Neural cell (in vitro differentiated cells): ENCODE data around the gene CA11.

ENCODE experiments used
- EP300 ChIP-seq: fragments of 450-650 bp; conservative IDR thresholded peaks from 2 replicates; pipeline ENCODE4 v1.6.1; 2014; ENCODE audit warnings: antibody characterized with exemption, mild to moderate bottlenecking, moderate library complexity; ENCODE audit not compliant: poor library complexity, severe bottlenecking
- EZH2 ChIP-seq: fragments of 200-600, 300-800 bp; shearing (Covaris generic), sonication (generic); IDR thresholded peaks from 2 replicates; pipeline ENCODE4 v1.6.1; 2014; ENCODE audit warnings: antibody characterized with exemption, low read length, borderline replicate concordance, mild to moderate bottlenecking; ENCODE audit not compliant: insufficient read depth, poor library complexity, severe bottlenecking
- POLR2AphosphoS5 ChIP-seq: IDR thresholded peaks from 2 replicates; pipeline ENCODE4 v1.6.1; 2012
- RAD21 ChIP-seq: fragments of 450-650 bp; conservative IDR thresholded peaks from 2 replicates; pipeline ENCODE4 v1.6.1; 2014; ENCODE audit warnings: antibody characterized with exemption, mild to moderate bottlenecking, moderate library complexity
- TAF1 ChIP-seq: IDR thresholded peaks from 2 replicates; pipeline ENCODE4 v1.6.1; 2012; ENCODE audit warnings: low read depth
- TF ChIP-seq, protein P1 (sequence below): fragments of 450-650 bp; IDR thresholded peaks from 2 replicates; pipeline ENCODE4 v1.5.1; 2014; ENCODE audit warnings: antibody characterized with exemption, mild to moderate bottlenecking, moderate library complexity; ENCODE audit not compliant: poor library complexity, severe bottlenecking

DNA sequence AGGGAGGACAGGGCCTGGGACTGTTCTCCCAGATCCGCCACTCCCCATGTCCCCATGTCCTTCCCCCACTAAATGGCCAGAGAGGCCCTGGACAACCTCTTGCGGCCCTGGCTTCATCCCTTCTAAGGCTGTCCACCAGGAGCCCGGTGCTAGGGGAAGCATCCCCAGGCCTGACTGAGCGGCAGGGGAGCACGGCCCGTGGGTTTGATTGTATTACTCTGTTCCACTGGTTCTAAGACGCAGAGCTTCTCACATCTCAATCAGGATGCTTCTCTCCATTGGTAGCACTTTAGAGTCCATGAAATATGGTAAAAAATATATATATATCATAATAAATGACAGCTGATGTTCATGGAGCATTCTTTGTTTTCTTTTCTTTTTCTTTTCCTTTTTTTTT, 38.6 kb downstream of the CA11 start:
- TF ChIP-seq, protein P1, sequence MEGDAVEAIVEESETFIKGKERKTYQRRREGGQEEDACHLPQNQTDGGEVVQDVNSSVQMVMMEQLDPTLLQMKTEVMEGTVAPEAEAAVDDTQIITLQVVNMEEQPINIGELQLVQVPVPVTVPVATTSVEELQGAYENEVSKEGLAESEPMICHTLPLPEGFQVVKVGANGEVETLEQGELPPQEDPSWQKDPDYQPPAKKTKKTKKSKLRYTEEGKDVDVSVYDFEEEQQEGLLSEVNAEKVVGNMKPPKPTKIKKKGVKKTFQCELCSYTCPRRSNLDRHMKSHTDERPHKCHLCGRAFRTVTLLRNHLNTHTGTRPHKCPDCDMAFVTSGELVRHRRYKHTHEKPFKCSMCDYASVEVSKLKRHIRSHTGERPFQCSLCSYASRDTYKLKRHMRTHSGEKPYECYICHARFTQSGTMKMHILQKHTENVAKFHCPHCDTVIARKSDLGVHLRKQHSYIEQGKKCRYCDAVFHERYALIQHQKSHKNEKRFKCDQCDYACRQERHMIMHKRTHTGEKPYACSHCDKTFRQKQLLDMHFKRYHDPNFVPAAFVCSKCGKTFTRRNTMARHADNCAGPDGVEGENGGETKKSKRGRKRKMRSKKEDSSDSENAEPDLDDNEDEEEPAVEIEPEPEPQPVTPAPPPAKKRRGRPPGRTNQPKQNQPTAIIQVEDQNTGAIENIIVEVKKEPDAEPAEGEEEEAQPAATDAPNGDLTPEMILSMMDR, result no peak
- TF ChIP-seq EP300, result no peak
- no peak for TF ChIP-seq POLR2AphosphoS5
- TF ChIP-seq EZH2, result no peak
- TF ChIP-seq TAF1, result no peak
- no peak for TF ChIP-seq RAD21
